ENCODE data around the gene UCHL3. TPM values are rescaled to one million over a fixed set of nuclear protein-coding genes. Genes with fewer than 3 reads are reported as not detected.

UCHL3 gene
- total RNA-seq, 2 experiments from 2014 or later: 16.0 to 17.7 TPM

DNA sequence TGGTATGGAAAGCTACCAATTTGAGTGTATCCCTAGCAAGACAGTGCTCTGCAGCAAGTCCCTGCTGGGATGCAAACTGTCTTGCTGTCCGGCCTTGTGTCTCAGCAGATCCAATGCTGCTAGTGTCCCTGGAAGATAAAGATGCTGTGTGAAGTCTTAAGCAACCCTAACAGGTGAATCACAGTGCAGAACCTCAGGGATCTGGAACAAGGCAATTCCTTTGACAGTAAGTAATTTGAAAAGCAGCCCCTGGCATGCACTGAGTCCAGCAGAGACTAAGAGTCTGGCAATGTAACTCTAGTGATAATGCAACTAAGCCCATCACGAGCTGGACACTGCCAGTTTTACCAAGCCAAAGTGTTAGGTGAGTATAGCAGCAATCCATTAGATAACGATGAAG lies 1.7 kb upstream of the UCHL3 start:
- CTCF ChIA-PET: interaction anchor here (1.0 to 1.5 kb wide), 2 partner anchors 10 to 12 kb away, joined by 3 read pairs; partner anchors contain the start of gene COMMD6
- peaks cover 13% of the 10 kb centered on the region for H3K36me3 Mint-ChIP-seq (ENCODE audit: low read depth)
- no peaks in the 10 kb centered on the region for H3K9me3 Mint-ChIP-seq
- Histone ChIP-seq H3K27ac (ENCODE audit: low read depth in 1 of 2, low read length in 2 of 2) (no peak overlapping the region), H3K27me3 (ENCODE audit: control insufficient read depth in 1 of 2, insufficient read depth in 2 of 2, low read length in 2 of 2) (no peaks in the 10 kb centered on the region), H3K4me1 (ENCODE audit: insufficient read depth, low read length) (peaks cover 18% of the 10 kb centered on the region), H3K9me3 (ENCODE audit: control insufficient read depth in 1 of 2, insufficient read depth in 1 of 2, low read length in 2 of 2) (no peaks in the 10 kb centered on the region), H3K36me3 (ENCODE audit: insufficient read depth, low read length) (no peaks in the 10 kb centered on the region), H3K4me3 (ENCODE audit: low read length) (no peak overlapping the region)
- intact Hi-C loops (cut with DNase I, micrococcal nuclease): loop anchor here (2.0 to 10.0 kb wide), 9 partner anchors 66 to 1823 kb away; partner anchors contain the start of genes CLN5 (in 1 of the 2), FBXL3 (in 1 of the 2), KCTD12 (in 1 of the 2) and MYCBP2 (in 1 of the 2)
- ATAC-seq (ENCODE audit: poor library complexity) (no peak), DNase-seq (no peak)
- H3K4me3 Mint-ChIP-seq: peak overlapping the region; percentile 50
- TF ChIP-seq, protein P1, sequence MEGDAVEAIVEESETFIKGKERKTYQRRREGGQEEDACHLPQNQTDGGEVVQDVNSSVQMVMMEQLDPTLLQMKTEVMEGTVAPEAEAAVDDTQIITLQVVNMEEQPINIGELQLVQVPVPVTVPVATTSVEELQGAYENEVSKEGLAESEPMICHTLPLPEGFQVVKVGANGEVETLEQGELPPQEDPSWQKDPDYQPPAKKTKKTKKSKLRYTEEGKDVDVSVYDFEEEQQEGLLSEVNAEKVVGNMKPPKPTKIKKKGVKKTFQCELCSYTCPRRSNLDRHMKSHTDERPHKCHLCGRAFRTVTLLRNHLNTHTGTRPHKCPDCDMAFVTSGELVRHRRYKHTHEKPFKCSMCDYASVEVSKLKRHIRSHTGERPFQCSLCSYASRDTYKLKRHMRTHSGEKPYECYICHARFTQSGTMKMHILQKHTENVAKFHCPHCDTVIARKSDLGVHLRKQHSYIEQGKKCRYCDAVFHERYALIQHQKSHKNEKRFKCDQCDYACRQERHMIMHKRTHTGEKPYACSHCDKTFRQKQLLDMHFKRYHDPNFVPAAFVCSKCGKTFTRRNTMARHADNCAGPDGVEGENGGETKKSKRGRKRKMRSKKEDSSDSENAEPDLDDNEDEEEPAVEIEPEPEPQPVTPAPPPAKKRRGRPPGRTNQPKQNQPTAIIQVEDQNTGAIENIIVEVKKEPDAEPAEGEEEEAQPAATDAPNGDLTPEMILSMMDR (IDR thresholded peaks at IDR 0.05): no peak
- H3K4me1 Mint-ChIP-seq (ENCODE audit: low read depth): peaks cover 32% of the 10 kb centered on the region
- POLR2A ChIA-PET: interaction anchor here (1.1 kb wide), 1 partner anchor 214 kb away, joined by 3 read pairs; no protein-coding TSS in a partner anchor
- H3K27me3 Mint-ChIP-seq: no peaks in the 10 kb centered on the region
- H3K27ac Mint-ChIP-seq: no peak overlapping the region

GRCh38 chr13:75550159-75550567 lies 572 bp downstream of the UCHL3 start:
- Mint-ChIP-seq H3K27me3 (no peaks in the 10 kb centered on the region), H3K4me3 (peak overlapping the region; percentile 97), H3K4me1 (ENCODE audit: low read depth) (peaks cover 53% of the 10 kb centered on the region), H3K27ac (peak overlapping the region; percentile 89), H3K36me3 (ENCODE audit: low read depth) (peaks cover 32% of the 10 kb centered on the region), H3K9me3 (no peaks in the 10 kb centered on the region)
- Histone ChIP-seq H3K27me3 (ENCODE audit: control insufficient read depth in 1 of 2, insufficient read depth in 2 of 2, low read length in 2 of 2) (no peaks in the 10 kb centered on the region), H3K4me3 (ENCODE audit: low read length) (peak overlapping the region; percentile 93), H3K36me3 (ENCODE audit: insufficient read depth, low read length) (peaks cover 15% of the 10 kb centered on the region), H3K9me3 (ENCODE audit: control insufficient read depth in 1 of 2, insufficient read depth in 1 of 2, low read length in 2 of 2) (no peaks in the 10 kb centered on the region), H3K27ac (ENCODE audit: low read depth in 1 of 2, low read length in 2 of 2) (peak overlapping the region; percentile 76 to 91), H3K4me1 (ENCODE audit: insufficient read depth, low read length) (peaks cover 18% of the 10 kb centered on the region)
- ATAC-seq (ENCODE audit: poor library complexity) (no peak), DNase-seq (peak in 2 of 14 experiments; percentile 29)
- intact Hi-C loops (cut with DNase I, micrococcal nuclease): loop anchor here in 1 of 2 experiments (5.0 kb wide), 1 partner anchor 87 kb away; the partner anchor contains the start of gene LMO7
- ChIA-PET CTCF (no interaction called here), POLR2A (interaction anchor here (1.0 to 3.5 kb wide), 5 partner anchors 9 to 223 kb away, joined by 4 to 22 read pairs (median 5); partner anchors contain the start of gene COMMD6)
- TF ChIP-seq, protein P1 (IDR thresholded peaks at IDR 0.05): no peak

DNA sequence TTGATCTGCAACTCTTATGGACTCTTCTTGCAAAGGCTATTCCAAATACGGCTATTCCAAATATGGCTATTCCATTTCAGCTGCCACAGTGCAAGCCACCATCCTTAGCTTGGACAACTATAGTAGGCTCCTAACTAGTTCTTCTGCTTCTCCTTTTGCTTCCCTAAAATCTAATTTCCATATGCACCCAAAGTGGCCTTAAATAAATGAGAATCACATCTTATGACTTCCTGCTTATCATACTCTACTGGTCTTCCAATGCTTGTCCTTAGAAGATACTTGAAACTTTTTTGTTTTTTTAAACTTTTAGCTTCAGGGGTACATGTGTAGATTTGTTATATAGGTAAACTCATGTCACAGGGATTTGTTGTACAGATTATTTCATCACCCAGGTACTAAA lies 4.9 kb downstream of the UCHL3 start:
- H3K9me3 Mint-ChIP-seq: no peaks in the 10 kb centered on the region
- DNase-seq: no peak
- CTCF ChIA-PET: interaction anchor here (1.0 to 1.8 kb wide), 2 partner anchors 26 to 72 kb away, joined by 4 read pairs; no protein-coding TSS in a partner anchor
- ATAC-seq (ENCODE audit: poor library complexity): no peak
- H3K27me3 Mint-ChIP-seq: no peaks in the 10 kb centered on the region
- peaks cover 40% of the 10 kb centered on the region for H3K36me3 Mint-ChIP-seq (ENCODE audit: low read depth)
- Histone ChIP-seq H3K36me3 (ENCODE audit: insufficient read depth, low read length) (peaks cover 16% of the 10 kb centered on the region), H3K27ac (ENCODE audit: low read depth in 1 of 2, low read length in 2 of 2) (no peak overlapping the region), H3K27me3 (ENCODE audit: control insufficient read depth in 1 of 2, insufficient read depth in 2 of 2, low read length in 2 of 2) (no peaks in the 10 kb centered on the region), H3K4me1 (ENCODE audit: insufficient read depth, low read length) (peaks cover 15% of the 10 kb centered on the region), H3K9me3 (ENCODE audit: control insufficient read depth in 1 of 2, insufficient read depth in 1 of 2, low read length in 2 of 2) (no peaks in the 10 kb centered on the region), H3K4me3 (ENCODE audit: low read length) (no peak overlapping the region)
- TF ChIP-seq, protein P1 (IDR thresholded peaks at IDR 0.05): no peak
- POLR2A ChIA-PET: interaction anchor here (1.5 kb wide), 1 partner anchor 17 kb away, joined by 5 read pairs; the partner anchor contains the start of gene COMMD6
- intact Hi-C loops (cut with DNase I, micrococcal nuclease): loop anchor here in 1 of 2 experiments (5.0 kb wide), 1 partner anchor 83 kb away; the partner anchor contains the start of gene LMO7
- no peak overlapping the region for H3K4me3 Mint-ChIP-seq
- no peak overlapping the region for H3K27ac Mint-ChIP-seq
- H3K4me1 Mint-ChIP-seq (ENCODE audit: low read depth): peaks cover 71% of the 10 kb centered on the region
